Measurements from ENCODE around the gene CACNA2D3.

The CACNA2D3 gene

GRCh38 chr3:54171509-54171908 lies 49.2 kb downstream of the CACNA2D3 start:
- TF ChIP-seq CTCF (IDR thresholded peaks at IDR 0.05), result no peak
- Histone ChIP-seq H3K4me3 (ENCODE audit: low read depth, low read length) (no peak overlapping the region), H3K27me3 (ENCODE audit: control insufficient read depth, insufficient read depth, low read length) (no peaks in the 10 kb centered on the region), H3K79me2 (no peaks in the 10 kb centered on the region), H3K27ac (no peak overlapping the region), H3K4me1 (no peaks in the 10 kb centered on the region), H2AFZ (no peak overlapping the region), H3K4me2 (ENCODE audit: low read length) (no peak overlapping the region), H3K36me3 (ENCODE audit: control insufficient read depth, insufficient read depth, low read length) (no peaks in the 10 kb centered on the region), H3K9ac (no peak overlapping the region), H3K9me3 (ENCODE audit: control insufficient read depth, low read length) (no peaks in the 10 kb centered on the region)

- no peak for TF ChIP-seq CTCF (IDR thresholded peaks at IDR 0.05)
- Histone ChIP-seq H3K4me2 (ENCODE audit: low read length) (no peak overlapping the region), H3K79me2 (no peaks in the 10 kb centered on the region)
Observed at GRCh38 chr3:54171951-54172350, 49.6 kb downstream of the CACNA2D3 start.

GRCh38 chr3:54173371-54173770 lies 51.0 kb downstream of the CACNA2D3 start:
- no peaks in the 10 kb centered on the region for H3K27me3 ChIP-seq (ENCODE audit: control insufficient read depth, insufficient read depth, low read length)
- H3K9ac ChIP-seq, result no peak overlapping the region
- H3K4me1 ChIP-seq, result peaks cover 1% of the 10 kb centered on the region
- H3K79me2 ChIP-seq, result no peaks in the 10 kb centered on the region
- no peak for TF ChIP-seq CTCF (IDR thresholded peaks at IDR 0.05)
- H3K4me2 ChIP-seq (ENCODE audit: low read length), result no peak overlapping the region
- no peak overlapping the region for H3K4me3 ChIP-seq (ENCODE audit: low read depth, low read length)
- H3K27ac ChIP-seq, result no peak overlapping the region
- H2AFZ ChIP-seq, result no peak overlapping the region
- H3K36me3 ChIP-seq (ENCODE audit: control insufficient read depth, insufficient read depth, low read length), result no peaks in the 10 kb centered on the region
- no peaks in the 10 kb centered on the region for H3K9me3 ChIP-seq (ENCODE audit: control insufficient read depth, low read length)

More at GRCh38 chr3:54171951-54172350, 49.6 kb downstream of the CACNA2D3 start:
- H3K4me3 ChIP-seq (ENCODE audit: low read depth, low read length), result no peak overlapping the region
- H3K9me3 ChIP-seq (ENCODE audit: control insufficient read depth, low read length), result no peaks in the 10 kb centered on the region
- no peak overlapping the region for H3K9ac ChIP-seq
- H3K27me3 ChIP-seq (ENCODE audit: control insufficient read depth, insufficient read depth, low read length), result no peaks in the 10 kb centered on the region
- H3K27ac ChIP-seq, result no peak overlapping the region
- no peaks in the 10 kb centered on the region for H3K36me3 ChIP-seq (ENCODE audit: control insufficient read depth, insufficient read depth, low read length)
- no peak overlapping the region for H2AFZ ChIP-seq
- H3K4me1 ChIP-seq, result no peaks in the 10 kb centered on the region

GRCh38 chr3:54176106-54176505 lies 53.8 kb downstream of the CACNA2D3 start:
- Histone ChIP-seq H3K36me3 (ENCODE audit: control insufficient read depth, insufficient read depth, low read length) (no peaks in the 10 kb centered on the region), H3K9ac (no peak overlapping the region), H3K4me3 (ENCODE audit: low read depth, low read length) (no peak overlapping the region), H3K9me3 (ENCODE audit: control insufficient read depth, low read length) (no peaks in the 10 kb centered on the region), H3K27ac (no peak overlapping the region), H3K4me2 (ENCODE audit: low read length) (no peak overlapping the region), H3K4me1 (peaks cover 5% of the 10 kb centered on the region), H2AFZ (no peak overlapping the region), H3K79me2 (no peaks in the 10 kb centered on the region), H3K27me3 (ENCODE audit: control insufficient read depth, insufficient read depth, low read length) (no peaks in the 10 kb centered on the region)
- no peak for TF ChIP-seq CTCF (IDR thresholded peaks at IDR 0.05)

- no peak overlapping the region for H3K4me2 ChIP-seq (ENCODE audit: low read length)
- no peaks in the 10 kb centered on the region for H3K36me3 ChIP-seq (ENCODE audit: control insufficient read depth, insufficient read depth, low read length)
- H3K4me3 ChIP-seq (ENCODE audit: low read depth, low read length), result no peak overlapping the region
- H3K27me3 ChIP-seq (ENCODE audit: control insufficient read depth, insufficient read depth, low read length), result no peaks in the 10 kb centered on the region
- H3K79me2 ChIP-seq, result no peaks in the 10 kb centered on the region
- peaks cover 5% of the 10 kb centered on the region for H3K4me1 ChIP-seq
- H3K9me3 ChIP-seq (ENCODE audit: control insufficient read depth, low read length), result no peaks in the 10 kb centered on the region
- H3K27ac ChIP-seq, result no peak overlapping the region
- no peak for TF ChIP-seq CTCF (IDR thresholded peaks at IDR 0.05)
- H2AFZ ChIP-seq, result no peak overlapping the region
- no peak overlapping the region for H3K9ac ChIP-seq
Observed at GRCh38 chr3:54177816-54178215, 55.5 kb downstream of the CACNA2D3 start.

All from parathyroid adenoma (tissue), 2 donors.